Activated CD8-positive, alpha-beta memory T cell treated with anti-CD3 and anti-CD28 coated beads, Interleukin-2, amount 50 U/mL, for 24 hours (primary cell): ENCODE results near the gene P2RX4.
"Not testable (repeated sequence)": the region's sequence is repeated elsewhere in the genome, so short reads cannot be mapped to it uniquely, and the experiment has no call there.

Source experiments
- DNase-seq: peaks from one replicate; pipeline ENCODE4 v3.0.0-alpha.2; 2020; ENCODE audit errors: extremely low read depth

Gene P2RX4

DNA sequence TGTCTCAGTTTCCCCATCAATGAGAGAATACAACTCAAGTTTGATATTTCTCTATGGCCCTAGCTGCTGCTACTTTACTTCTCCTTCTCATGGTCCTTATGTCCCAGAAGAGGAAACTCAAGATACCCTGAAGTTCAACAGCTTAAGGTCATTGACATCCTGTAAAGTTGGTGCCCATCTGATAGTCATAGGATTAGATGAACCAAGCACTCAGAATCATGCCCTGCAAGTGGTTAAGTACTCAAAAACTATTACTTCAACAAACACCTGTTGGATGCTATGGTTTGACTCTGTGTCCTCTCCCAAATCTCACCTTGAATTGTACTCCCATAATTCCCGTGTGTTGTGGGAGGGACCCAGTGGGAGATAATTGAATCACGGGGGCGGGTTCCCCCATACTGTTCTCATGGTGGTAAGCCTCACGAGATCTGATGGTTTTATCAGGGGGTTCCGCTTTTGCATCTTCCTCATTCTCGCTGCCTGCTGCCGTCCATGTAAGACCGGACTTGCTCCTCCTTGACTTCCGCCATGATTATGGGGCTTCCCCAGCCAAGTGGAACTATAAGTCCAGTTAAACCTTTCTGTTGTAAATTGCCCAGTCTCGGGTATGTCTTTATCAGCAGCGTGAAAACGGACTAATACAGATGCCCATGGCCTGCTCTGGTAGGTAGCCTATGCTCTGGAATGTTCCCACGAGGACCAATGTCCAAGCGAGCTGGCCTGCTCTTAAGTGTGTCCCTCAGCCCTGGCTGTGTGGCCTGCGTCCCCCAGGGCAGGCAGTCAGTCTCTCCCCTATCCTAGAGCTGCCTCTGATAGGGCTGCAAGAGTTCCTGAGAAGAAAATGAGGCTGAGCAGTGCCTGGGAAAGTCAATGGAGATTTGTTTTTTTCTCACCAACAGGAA is 68.5 kb downstream of the P2RX4 start:
- no peak for DNase-seq

DNA sequence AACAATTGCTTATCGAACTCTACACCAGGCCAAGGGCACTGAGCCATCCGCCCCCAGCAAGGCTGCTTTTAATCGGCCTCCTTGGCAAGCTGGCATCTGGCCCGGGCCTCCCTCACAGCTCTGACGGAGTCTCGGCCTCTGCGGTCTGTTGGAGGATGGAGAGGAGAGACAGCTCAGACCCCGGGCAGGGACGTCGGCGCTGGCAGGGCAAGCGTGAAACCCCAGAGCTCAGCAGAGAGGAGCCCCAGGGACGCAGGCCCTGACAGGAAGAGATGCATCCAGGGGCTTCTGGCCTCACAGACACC is 69.1 kb downstream of the P2RX4 start:
- DNase-seq = no peak

DNA sequence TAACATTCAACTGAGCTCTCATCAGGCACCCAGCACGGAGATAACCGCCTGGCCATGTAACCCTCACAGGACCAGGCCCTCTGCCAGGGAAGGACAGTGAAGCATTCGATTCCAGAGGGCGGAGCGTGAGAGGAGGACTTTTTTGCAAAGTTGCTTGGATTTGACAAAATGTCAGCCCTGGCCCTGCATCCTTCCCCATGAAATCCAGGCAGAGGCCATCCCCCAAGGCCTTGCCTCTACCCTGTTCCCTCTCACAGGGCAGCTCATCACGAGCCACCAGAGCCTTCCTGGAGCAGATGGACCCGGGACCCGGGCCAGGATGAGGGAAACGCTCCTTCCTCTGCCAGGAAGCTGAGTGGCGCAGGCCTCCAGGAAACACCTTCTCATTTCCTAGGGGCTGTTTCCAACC is 69.6 kb downstream of the P2RX4 start:
- DNase-seq = no peak

DNA sequence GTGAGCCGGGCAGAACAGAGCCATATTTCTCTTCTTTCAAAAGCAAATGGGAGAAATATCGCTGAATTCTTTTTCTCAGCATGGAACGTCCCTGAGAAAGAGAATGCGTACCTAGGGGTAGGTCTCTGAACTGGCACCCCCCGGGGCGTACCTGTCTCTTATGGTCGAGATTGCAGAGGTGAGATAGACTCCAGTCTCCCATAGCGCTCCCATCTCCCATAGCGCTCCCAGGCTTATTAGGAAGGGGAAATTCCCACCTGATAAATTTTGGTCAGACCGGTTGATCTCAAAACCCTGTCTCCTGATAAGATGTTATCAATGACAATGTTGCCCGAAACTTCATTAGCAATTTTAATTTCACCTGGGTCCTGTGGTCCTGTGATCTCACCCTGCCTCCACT is 70.6 kb downstream of the P2RX4 start:
- not testable (repeated sequence) for DNase-seq

GRCh38 chr12:121281116-121281515 is 71.2 kb downstream of the P2RX4 start:
- not testable (repeated sequence) for DNase-seq

DNA sequence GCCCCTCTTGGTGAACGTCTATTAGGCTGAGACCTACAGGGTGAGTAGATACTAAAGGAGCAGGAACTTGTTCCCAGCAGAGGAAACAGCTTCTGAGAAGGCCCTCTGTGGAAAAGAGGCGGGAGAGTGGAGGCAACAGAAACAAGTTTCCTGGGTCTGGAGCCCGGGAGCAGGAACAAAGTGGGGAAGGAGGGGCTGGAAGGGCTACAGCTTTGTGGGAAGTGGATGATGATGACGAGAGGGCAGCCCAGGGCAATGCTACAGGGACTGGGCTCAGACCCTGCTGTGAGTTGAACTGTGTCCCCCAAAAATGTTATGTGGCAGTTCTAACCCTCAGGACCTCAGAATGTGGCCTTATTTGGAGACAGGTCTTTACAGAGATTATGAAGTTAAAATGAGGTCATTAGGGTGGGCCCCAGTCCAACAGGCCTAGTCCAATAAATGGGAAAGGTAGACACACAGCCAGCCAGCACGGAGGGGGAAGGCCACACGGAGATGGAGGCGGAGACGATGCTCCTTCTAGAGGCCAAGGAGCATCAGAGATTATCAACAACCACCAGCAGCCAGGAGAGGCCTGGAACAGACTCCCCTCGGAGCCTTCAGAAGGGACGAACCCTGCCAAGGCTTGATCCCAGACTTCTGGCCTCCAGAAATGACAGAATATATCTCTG is 72.3 kb downstream of the P2RX4 start:
- DNase-seq = no peak

DNA sequence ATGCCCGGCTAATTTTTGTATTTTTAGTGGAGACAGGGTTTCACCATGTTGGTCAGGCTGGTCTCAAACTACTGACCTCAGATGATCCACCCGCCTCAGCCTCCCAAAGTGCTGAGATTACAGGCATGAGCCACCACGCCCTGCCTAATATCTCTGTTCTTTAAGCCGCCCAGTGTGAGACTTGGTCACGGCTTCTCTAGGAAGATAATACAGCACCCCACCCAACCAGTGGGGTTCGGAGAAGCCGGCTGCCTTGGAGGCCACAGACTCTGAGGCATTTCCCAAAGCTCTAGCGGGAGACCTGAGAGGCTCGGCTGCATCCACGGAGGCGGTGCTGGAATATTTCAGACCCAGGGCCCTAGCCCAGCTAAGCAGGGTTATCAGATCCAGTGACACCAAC is 73.0 kb downstream of the P2RX4 start:
- not testable (repeated sequence) for DNase-seq

DNA sequence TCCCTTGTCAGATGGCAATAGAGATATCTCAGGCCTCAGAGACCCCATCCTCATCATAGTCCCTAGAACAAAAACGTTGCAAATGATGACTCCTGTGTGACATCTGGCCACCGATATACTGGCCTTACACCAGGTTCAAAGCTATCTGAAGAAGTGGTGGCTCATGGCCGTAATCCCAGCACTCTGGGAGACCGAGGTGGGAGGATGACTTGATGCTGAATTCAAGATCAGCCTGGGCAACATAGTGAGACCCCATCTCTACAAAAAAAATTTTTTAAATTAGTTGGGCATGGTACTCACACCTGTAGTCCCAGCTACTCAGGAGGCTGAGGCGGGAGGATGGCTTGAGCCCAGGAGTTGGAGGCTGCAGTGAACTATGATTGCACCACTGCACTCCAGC is 73.5 kb downstream of the P2RX4 start:
- no peak for DNase-seq
